NB4 (cell line): ENCODE results near the gene FAR2.

Experiments used
- DNase-seq: peaks from one replicate; pipeline ENCODE4 v3.0.0; 2010; ENCODE audit warnings: low read depth
- H3K4me3 ChIP-seq: one replicate; pipeline ENCODE4 v1.5.1; 2011; ENCODE audit warnings: mild to moderate bottlenecking, low read depth, low read length, moderate library complexity
- MYC ChIP-seq: IDR thresholded peaks from 2 replicates; pipeline ENCODE4 v1.6.1; 2011; ENCODE audit warnings: low read depth, low read length
- POLR2A ChIP-seq: IDR thresholded peaks from 2 replicates; pipeline ENCODE4 v1.6.1; 2011; ENCODE audit warnings: mild to moderate bottlenecking; ENCODE audit not compliant: insufficient read length; ENCODE audit errors: extremely low read depth
- TF ChIP-seq, protein P1 (sequence below): IDR thresholded peaks from one replicate; pipeline ENCODE4 v1.5.1; 2012; ENCODE audit warnings: low read depth, low read length
- TF ChIP-seq, protein P2 (sequence below): IDR thresholded peaks from 2 replicates; pipeline ENCODE4 v1.6.1; 2011; ENCODE audit warnings: low read depth, low read length

The FAR2 gene

DNA sequence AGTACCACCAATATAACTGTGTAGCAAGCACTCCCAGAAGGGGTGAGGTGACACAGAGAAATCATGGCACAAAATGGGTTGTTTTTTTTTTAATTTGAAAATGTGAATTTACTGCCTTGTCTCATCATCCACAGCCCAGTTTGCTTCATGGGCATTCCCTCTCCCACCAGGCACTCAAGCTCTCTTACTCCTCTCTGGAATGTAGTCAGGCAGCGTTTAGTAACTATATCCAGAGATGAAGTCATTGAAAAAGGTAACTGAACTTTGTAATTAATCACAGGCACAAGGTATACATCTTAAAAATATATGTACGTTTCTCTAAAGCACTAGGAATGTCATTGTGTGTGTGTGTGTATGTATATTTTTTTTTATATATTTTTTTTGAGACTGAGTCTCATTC, 91.4 kb downstream of the FAR2 start:
- H3K4me3 ChIP-seq: no peak overlapping the region
- TF ChIP-seq MYC (no peak), POLR2A (no peak)
- TF ChIP-seq, protein P1, sequence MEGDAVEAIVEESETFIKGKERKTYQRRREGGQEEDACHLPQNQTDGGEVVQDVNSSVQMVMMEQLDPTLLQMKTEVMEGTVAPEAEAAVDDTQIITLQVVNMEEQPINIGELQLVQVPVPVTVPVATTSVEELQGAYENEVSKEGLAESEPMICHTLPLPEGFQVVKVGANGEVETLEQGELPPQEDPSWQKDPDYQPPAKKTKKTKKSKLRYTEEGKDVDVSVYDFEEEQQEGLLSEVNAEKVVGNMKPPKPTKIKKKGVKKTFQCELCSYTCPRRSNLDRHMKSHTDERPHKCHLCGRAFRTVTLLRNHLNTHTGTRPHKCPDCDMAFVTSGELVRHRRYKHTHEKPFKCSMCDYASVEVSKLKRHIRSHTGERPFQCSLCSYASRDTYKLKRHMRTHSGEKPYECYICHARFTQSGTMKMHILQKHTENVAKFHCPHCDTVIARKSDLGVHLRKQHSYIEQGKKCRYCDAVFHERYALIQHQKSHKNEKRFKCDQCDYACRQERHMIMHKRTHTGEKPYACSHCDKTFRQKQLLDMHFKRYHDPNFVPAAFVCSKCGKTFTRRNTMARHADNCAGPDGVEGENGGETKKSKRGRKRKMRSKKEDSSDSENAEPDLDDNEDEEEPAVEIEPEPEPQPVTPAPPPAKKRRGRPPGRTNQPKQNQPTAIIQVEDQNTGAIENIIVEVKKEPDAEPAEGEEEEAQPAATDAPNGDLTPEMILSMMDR: no peak
- TF ChIP-seq, protein P2, sequence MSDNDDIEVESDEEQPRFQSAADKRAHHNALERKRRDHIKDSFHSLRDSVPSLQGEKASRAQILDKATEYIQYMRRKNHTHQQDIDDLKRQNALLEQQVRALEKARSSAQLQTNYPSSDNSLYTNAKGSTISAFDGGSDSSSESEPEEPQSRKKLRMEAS: no peak
- no peak for DNase-seq

GRCh38 chr12:29241821-29242591, 92.9 kb downstream of the FAR2 start:
- TF ChIP-seq POLR2A (no peak), MYC (peak; percentile 88)
- TF ChIP-seq, protein P1: peak; percentile 39
- TF ChIP-seq, protein P2: peak; percentile 72; the same call in 1 of the 2 replicates
- DNase-seq: peak; percentile 99
- H3K4me3 ChIP-seq: peak overlapping the region; percentile 18

DNA sequence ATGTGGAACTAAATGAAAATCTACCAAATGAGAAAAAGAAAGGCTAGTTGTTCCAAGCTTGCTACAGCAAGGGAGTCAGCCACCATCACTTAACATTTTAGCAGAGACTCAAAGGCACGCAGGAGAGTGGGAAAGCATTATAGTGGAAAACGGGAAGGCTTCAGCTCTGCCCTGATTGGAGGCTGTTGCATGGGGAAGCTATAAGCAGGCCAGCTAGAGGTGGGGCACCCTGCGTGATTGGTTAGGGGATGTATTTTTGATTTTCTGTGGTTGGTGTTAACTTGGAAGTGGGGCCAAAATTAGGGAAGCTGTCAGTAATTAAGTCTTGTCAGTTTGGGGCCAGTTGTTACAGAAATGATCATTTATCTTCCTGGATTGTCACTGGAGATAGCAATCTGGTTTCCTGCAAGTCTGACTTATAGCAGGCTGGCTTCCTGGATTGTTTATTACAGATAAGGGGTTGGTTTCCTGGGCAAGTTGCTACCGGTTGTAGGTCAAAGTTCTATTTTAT, 93.9 kb downstream of the FAR2 start:
- H3K4me3 ChIP-seq: peak overlapping the region; percentile 11
- TF ChIP-seq, protein P1: no peak
- TF ChIP-seq, protein P2: peak; percentile 20; the same call in 1 of the 2 replicates
- peak; percentile 31; the same call in 1 of the 2 replicates for TF ChIP-seq MYC
- peak; percentile 95 for DNase-seq

- DNase-seq: no peak
- no peak overlapping the region for H3K4me3 ChIP-seq
- no peak for TF ChIP-seq MYC
- TF ChIP-seq, protein P2: no peak
- TF ChIP-seq POLR2A: no peak
- TF ChIP-seq, protein P1: no peak
Observed at GRCh38 chr12:29244159-29244765, 95.2 kb downstream of the FAR2 start.

GRCh38 chr12:29245246-29245645, 96.2 kb downstream of the FAR2 start:
- H3K4me3 ChIP-seq: no peak overlapping the region
- no peak for TF ChIP-seq POLR2A
- TF ChIP-seq, protein P2: no peak
- TF ChIP-seq MYC: no peak
- TF ChIP-seq, protein P1: no peak
- peak; percentile 50 for DNase-seq
